ENCODE results near the gene LRRC3B.
"Not testable (repeated sequence)": the region's sequence is repeated elsewhere in the genome, so short reads cannot be mapped to it uniquely, and the experiment has no call there.

LRRC3B gene, protein sequence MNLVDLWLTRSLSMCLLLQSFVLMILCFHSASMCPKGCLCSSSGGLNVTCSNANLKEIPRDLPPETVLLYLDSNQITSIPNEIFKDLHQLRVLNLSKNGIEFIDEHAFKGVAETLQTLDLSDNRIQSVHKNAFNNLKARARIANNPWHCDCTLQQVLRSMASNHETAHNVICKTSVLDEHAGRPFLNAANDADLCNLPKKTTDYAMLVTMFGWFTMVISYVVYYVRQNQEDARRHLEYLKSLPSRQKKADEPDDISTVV

DNA sequence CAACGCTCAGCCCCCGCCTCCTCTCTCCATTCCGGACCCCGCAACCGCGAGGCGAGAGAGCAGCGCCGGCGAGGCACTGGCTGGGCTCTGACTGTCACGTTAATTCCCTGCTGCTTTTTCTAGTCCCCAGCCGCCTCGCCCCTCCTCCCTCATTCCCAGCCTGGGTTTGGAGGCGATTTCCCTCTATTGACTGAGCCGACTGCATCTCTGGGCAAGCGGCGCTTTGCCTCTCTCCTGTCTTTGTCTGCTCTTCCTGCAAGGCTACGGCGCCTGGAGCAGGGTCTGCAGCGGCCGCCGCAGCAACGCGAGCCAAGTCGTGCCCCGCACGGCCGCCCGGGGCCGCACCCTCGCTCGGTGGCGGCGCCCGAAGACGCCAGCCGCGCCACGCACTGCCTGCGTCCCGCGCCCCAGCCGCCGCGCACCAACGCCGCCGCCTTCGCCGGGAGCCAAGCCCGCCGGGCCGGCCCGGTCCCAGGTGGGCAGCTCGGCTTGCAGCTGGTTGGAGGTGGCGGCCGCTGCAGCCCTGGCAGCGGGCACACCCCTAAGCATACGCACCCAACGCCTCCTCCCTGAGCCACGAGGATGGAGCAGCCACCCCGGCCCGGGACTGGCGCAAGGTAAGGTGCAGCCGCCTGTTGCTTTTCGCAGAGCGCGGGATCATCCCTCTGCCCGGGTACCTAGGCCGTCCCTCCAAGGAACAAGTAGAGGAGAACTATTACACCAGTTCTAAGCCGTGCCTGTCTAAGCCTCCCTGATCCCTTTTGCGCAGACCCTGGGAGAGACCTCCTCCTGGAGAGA is at the start of gene LRRC3B:
Gene LRRC3B (plus strand): TSS at position 152 of the 798 bp plus-strand sequence. CDS start 86,901 bp downstream, outside the sequence.
- no peak for DNase-seq

GRCh38 chr3:26574766-26575165 is 47.8 kb upstream of the LRRC3B start:
- DNase-seq, result no peak

- no peak for DNase-seq
Measured at GRCh38 chr3:26579116-26579515, 43.5 kb upstream of the LRRC3B start.

- no peak for DNase-seq
Measured at GRCh38 chr3:26587571-26587970, 35.0 kb upstream of the LRRC3B start.

- no peak for DNase-seq
Measured at GRCh38 chr3:26588931-26589330, 33.6 kb upstream of the LRRC3B start.

GRCh38 chr3:26589678-26590077 is 32.9 kb upstream of the LRRC3B start:
- DNase-seq, result no peak

DNA sequence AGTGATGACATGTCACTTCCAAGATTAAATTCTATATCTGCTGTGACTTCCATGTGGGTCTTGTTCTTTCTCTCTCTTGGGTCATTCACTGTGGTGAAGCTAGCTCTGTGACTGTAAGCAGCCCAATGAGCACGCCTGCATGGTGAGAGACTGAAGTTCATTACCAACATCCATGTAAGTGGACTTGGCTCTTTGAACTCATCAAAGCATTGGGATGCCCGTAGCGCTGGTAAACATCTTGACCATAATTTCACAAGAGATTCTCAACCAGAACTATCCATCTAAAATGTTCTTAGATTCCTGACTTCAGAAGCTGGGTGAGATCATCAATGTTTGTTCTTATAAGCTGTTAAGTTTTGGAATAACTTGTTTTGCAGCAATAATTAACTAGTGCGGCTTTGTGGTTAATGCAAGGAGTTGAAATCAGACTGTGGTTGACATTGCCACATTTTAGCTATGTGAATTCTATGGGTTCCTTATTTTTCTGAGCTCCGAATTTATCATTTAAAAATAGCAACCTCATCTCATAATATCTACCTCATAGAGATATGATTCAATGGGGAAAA is 31.6 kb upstream of the LRRC3B start:
- no peak for DNase-seq

DNA sequence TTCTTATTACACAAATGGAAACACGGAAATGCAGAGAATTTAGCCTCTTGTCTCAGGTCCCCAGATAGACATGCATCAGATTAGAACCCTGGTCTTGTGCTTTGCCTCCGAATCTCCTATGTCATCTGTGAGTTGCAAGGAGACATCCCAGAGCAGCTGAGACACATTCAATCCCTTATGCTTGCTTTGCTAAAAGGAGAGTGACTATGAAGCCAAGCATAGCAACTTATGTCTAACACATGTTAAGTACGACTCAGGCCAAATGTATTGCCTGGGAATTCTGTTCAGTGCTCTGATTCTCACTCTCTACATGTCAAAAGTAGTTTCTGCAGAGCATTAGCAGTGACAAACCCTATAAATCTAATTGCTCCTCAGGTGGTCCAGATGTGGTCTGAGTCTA is 30.6 kb upstream of the LRRC3B start:
- DNase-seq, result no peak

GRCh38 chr3:26592451-26592850 is 30.1 kb upstream of the LRRC3B start:
- no peak for DNase-seq

DNA sequence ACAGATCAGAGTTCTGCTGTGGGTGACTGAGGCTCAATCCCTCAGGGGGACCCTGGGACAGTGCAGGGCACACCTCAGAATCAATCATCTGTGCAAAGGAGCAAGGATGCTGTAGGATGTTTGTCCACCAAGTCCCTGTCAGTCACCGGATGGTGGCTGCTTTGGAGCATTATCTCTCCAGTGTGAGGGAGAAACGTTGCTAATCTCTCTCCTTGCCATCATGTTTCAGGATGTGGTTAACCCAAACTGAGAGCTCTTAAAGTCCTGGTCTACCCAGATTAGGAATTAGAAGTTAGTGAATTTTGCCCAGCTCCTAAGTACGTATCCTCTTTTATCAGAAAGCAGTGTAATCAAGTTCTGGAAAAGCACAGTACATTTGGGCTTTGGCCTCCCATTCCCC is 26.2 kb upstream of the LRRC3B start:
- DNase-seq, result no peak

DNA sequence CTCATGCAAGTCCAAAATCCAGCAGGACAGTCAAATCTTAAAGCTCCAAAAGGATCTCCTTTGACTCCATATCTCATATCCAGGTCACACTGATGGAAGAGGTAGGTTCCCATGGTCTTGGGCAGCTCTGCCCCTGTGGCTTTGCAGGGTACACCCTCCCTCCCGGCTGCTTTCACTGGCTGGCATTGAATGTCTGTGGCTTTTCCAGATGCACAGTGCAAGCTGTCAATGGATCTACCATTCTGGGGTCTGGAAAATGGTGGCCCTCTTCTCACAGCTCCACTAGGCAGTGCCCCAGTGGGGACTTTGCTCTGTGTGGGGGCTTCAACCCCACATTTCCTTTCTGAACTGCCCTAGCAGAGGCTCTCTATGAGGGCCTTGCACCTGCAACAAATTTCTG is 19.3 kb upstream of the LRRC3B start:
- DNase-seq, result not testable (repeated sequence)

DNA sequence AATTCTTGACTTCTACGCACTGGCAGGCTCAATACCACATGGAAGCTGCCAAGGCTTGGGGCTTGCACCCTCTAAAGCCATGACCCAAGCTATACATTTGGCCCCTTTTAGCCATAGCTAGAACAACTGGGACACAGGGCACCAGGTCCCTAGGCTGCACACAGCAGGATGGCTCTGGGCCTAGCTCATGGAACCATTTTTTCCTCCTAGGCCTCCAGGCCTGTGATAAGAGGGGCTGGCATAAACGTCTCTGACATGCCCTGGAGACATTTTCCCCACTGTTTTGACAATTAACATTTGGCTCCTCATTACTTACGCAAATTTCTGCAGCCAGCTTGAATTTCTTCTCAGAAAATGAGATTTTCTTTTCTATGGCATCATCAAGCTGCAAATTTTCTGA is 18.8 kb upstream of the LRRC3B start:
- DNase-seq, result not testable (repeated sequence)

GRCh38 chr3:26614006-26614685 is 8.4 kb upstream of the LRRC3B start:
- no peak for DNase-seq

GRCh38 chr3:26621176-26621575 is 1.4 kb upstream of the LRRC3B start:
- no peak for DNase-seq

- no peak for DNase-seq
Measured at GRCh38 chr3:26621906-26622620, 509 bp upstream of the LRRC3B start.

GRCh38 chr3:26623419-26624208 is 1.0 kb downstream of the LRRC3B start:
- no peak for DNase-seq

DNA sequence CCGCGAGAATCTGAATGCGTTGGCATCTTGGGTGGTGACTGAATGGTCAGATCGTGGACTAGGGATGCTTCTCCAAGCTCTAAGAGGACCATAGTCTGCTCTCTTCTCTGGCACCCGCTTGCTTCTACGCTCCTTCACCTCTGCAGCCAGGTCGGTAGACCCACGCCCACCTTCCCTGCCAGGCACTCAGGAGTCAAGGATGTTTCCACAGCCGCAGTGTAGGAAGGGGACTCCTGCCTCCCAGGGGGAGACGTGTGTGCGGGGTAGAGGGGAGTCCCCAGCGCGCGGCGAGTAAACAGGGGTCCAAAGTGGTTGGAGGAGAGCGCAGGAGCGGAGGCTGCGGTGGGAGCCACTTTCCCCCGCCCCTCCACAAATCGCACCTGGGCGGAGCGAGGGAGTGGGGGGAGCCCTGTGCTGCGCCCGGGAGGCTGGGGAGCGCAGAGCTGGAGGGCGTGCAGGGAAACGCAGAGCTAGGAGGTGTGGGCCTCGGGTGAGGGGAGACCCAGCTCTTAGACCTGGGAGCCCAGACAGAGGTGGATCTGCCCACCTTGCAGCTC is 1.7 kb downstream of the LRRC3B start:
- no peak for DNase-seq

DNA sequence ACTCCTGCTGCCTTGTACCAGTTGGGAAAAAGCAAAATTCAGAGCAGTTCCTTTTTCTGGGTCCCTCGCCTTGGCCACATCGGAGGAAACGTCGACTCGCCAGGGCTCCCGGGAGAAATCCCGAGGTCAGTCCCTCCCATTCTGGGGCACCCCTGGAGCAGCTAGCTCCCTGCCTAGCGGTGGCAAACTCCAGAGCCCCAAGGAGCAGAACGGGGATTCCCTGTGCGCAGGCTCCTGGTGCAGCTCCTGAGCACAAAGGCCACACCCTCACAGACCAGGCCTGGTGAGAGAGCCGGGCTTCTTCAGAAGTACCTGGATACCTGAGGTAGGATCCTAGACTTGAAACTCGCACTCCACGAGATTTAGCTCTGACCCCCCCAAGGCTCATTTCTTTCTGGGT is 2.6 kb downstream of the LRRC3B start:
- DNase-seq, result no peak

- DNase-seq, result no peak
Measured at GRCh38 chr3:26627080-26627479, 4.5 kb downstream of the LRRC3B start.

DNA sequence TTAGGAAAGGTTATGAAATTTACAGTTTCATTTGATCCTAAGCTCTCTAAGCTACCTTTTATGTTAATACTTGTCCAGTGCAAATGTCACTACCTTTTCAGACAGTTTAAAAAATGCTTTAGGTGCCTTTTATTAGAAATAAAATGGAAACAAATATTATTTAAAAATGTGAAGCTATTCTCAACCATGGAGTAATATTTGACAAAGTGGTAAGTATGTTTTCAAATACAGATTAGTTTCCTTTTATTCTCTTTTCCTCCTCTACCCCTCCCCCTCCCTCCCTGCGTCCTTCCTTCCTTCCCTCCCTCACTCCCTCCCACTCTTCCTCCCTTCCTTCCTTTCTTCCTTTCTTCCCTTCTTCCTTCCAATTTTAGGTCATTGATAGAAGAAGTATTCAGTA is 6.3 kb downstream of the LRRC3B start:
- DNase-seq, result no peak

DNA sequence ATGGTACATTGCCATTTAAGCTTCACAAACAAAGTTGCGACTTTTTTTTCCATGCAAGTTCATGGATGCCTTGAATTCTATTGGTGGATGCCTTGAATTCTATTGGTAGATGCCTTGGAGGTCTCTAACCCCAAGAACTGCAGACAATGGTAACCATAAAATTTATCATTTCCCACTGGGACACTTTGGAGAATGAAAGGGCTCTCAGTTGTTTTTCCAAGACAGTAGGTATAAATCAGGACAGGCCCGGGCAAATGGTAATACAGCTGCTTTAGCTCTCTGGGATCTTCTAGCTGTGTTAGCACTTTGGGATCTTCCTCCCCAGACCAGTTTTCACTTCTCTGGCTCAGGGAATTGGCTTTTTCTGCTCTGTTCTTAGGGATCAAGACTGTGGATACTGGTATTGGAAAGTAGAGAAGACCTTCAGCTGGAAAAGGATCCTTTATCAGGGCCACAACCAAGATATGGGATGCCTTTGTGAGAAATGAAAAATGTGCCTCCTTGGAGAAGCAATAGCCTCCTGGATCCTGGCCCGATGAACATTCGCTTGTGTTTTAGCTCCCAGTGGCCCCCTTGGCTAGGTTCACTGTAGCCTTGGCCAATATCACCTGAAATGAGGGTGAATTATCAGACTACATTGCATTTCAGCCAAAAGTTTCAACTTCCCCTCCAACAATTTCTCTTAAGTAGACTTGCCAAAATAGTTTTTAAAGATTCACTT is 8.3 kb downstream of the LRRC3B start:
- no peak for DNase-seq

Measured in stimulated activated CD4-positive, alpha-beta T cell treated with anti-CD3 and anti-CD28 coated beads, Interleukin-15, amount 100 ng/mL, for 24 hours (primary cell).